Fibroblast of lung (primary cell): ENCODE data around the gene FALEC. TPM values are rescaled to one million over a fixed set of nuclear protein-coding genes. Genes with fewer than 3 reads are reported as not detected.

ENCODE experiments used
- DNase-seq, 2 donors: peaks; one replicate each; pipeline versions ENCODE4 v3.0.0 to v3.0.0-alpha.2; 2010; ENCODE audit warnings: low read depth in 2 of 2
- H2AFZ ChIP-seq: 2 replicates; pipeline ENCODE4 v1.5.1; 2012; ENCODE audit warnings: low read length, control low read depth, inconsistent platforms
- H3K27ac ChIP-seq: 2 replicates; pipeline ENCODE4 v1.5.1; 2011; ENCODE audit warnings: low read length, control low read depth; ENCODE audit not compliant: insufficient read depth
- H3K27me3 ChIP-seq: 2 replicates; pipeline ENCODE4 v1.5.1; 2011; ENCODE audit warnings: mild to moderate bottlenecking, low read length; ENCODE audit not compliant: control insufficient read depth, insufficient read depth
- H3K36me3 ChIP-seq: 2 replicates; pipeline ENCODE4 v1.5.1; 2011; ENCODE audit warnings: low read length; ENCODE audit not compliant: control insufficient read depth, insufficient read depth
- H3K4me1 ChIP-seq: 2 replicates; pipeline ENCODE4 v1.5.1; 2011; ENCODE audit warnings: low read length; ENCODE audit not compliant: control insufficient read depth, insufficient read depth; ENCODE audit errors: extremely low read depth
- H3K4me2 ChIP-seq: 2 replicates; pipeline ENCODE4 v1.5.1; 2011; ENCODE audit warnings: low read length, control low read depth; ENCODE audit not compliant: insufficient read depth; ENCODE audit errors: extremely low read depth
- H3K4me3 ChIP-seq, 4 experiments: fragments of 200-600 bp in 1 of 4; sonication (generic) in 1 of 4; replicated peaks in 1 of 4; 2 replicates each; pipeline ENCODE4 v1.5.1; 2011 to 2016; ENCODE audit warnings: low read length in 4 of 4, low read depth in 3 of 4, mild to moderate bottlenecking in 3 of 4, control low read depth in 2 of 4, inconsistent platforms in 1 of 4, mixed read lengths in 1 of 4; ENCODE audit not compliant: insufficient read depth in 1 of 4; ENCODE audit errors: control extremely low read depth in 1 of 4
- H3K79me2 ChIP-seq: 2 replicates; pipeline ENCODE4 v1.5.1; 2012; ENCODE audit warnings: mild to moderate bottlenecking, low read length, inconsistent platforms; ENCODE audit not compliant: control insufficient read depth, insufficient read depth
- H3K9ac ChIP-seq: 2 replicates; pipeline ENCODE4 v1.5.1; 2011; ENCODE audit warnings: mild to moderate bottlenecking, low read length, control low read depth; ENCODE audit not compliant: insufficient read depth
- H3K9me3 ChIP-seq: 2 replicates; pipeline ENCODE4 v1.5.1; 2012; ENCODE audit warnings: low read depth, low read length; ENCODE audit not compliant: control insufficient read depth, insufficient read depth
- H4K20me1 ChIP-seq: 2 replicates; pipeline ENCODE4 v1.5.1; 2011; ENCODE audit warnings: low read length; ENCODE audit not compliant: control insufficient read depth, insufficient read depth; ENCODE audit errors: extremely low read depth
- EZH2 ChIP-seq: IDR thresholded peaks from 2 replicates; pipeline ENCODE4 v1.5.1; 2012; ENCODE audit warnings: low read length, control low read depth, mild to moderate bottlenecking; ENCODE audit errors: missing control alignments
- polyA plus RNA-seq, 2 donors: library from polyadenylated mRNA; depleted of rRNA in 1 of 2; stranded (reverse) in 1 of 2; unstranded in 1 of 2; fragments of >200 nt; gene quantifications; 2 replicates each; pipeline ENCODE4 v1.2.1, GENCODE V29; 2011 to 2012; ENCODE audit warnings: missing spikeins in 1 of 2
- total RNA-seq: library from RNA; depleted of rRNA; stranded (reverse); fragments of >200 nt; gene quantifications from 2 replicates; pipeline ENCODE4 v1.2.1, GENCODE V29; 2014
- TF ChIP-seq, protein P1 (sequence below), 2 donors: IDR thresholded peaks in 1 of 2; conservative IDR thresholded peaks in 1 of 2; 1 replicate in 1 of 2; 2 replicates in 1 of 2; pipeline ENCODE4 v1.5.1; 2011 to 2012; ENCODE audit warnings: low read length in 2 of 2, control low read depth in 1 of 2, inconsistent platforms in 1 of 2, low read depth in 1 of 2, mild to moderate bottlenecking in 1 of 2

The FALEC gene
- total and polyA plus RNA-seq, 2 donors (not counting 1 experiment from before 2014, with no cell fraction given): 0.83 TPM; not detected in 1

GRCh38 chr1:150536836-150537731 lies 21.5 kb downstream of the FALEC start:
- TF ChIP-seq EZH2: no peak
- TF ChIP-seq, protein P1, sequence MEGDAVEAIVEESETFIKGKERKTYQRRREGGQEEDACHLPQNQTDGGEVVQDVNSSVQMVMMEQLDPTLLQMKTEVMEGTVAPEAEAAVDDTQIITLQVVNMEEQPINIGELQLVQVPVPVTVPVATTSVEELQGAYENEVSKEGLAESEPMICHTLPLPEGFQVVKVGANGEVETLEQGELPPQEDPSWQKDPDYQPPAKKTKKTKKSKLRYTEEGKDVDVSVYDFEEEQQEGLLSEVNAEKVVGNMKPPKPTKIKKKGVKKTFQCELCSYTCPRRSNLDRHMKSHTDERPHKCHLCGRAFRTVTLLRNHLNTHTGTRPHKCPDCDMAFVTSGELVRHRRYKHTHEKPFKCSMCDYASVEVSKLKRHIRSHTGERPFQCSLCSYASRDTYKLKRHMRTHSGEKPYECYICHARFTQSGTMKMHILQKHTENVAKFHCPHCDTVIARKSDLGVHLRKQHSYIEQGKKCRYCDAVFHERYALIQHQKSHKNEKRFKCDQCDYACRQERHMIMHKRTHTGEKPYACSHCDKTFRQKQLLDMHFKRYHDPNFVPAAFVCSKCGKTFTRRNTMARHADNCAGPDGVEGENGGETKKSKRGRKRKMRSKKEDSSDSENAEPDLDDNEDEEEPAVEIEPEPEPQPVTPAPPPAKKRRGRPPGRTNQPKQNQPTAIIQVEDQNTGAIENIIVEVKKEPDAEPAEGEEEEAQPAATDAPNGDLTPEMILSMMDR (conservative IDR thresholded peaks at IDR 0.05 in 1 of 2, IDR thresholded peaks at IDR 0.05 in 1 of 2; ENCODE audit: low read depth in 1 of 2, low read length in 2 of 2): no peak
- Histone ChIP-seq H4K20me1 (no peaks in the 10 kb centered on the region), H3K4me3 (no peak overlapping the region), H3K27ac (peak overlapping the region; percentile 27), H3K4me1 (peaks cover 12% of the 10 kb centered on the region), H3K4me2 (no peak overlapping the region), H3K79me2 (no peaks in the 10 kb centered on the region), H3K9me3 (no peaks in the 10 kb centered on the region), H2AFZ (no peak overlapping the region), H3K9ac (no peak overlapping the region), H3K27me3 (no peaks in the 10 kb centered on the region), H3K36me3 (no peaks in the 10 kb centered on the region)
- DNase-seq: peak in 1 of 2 donors; percentile 29

DNA sequence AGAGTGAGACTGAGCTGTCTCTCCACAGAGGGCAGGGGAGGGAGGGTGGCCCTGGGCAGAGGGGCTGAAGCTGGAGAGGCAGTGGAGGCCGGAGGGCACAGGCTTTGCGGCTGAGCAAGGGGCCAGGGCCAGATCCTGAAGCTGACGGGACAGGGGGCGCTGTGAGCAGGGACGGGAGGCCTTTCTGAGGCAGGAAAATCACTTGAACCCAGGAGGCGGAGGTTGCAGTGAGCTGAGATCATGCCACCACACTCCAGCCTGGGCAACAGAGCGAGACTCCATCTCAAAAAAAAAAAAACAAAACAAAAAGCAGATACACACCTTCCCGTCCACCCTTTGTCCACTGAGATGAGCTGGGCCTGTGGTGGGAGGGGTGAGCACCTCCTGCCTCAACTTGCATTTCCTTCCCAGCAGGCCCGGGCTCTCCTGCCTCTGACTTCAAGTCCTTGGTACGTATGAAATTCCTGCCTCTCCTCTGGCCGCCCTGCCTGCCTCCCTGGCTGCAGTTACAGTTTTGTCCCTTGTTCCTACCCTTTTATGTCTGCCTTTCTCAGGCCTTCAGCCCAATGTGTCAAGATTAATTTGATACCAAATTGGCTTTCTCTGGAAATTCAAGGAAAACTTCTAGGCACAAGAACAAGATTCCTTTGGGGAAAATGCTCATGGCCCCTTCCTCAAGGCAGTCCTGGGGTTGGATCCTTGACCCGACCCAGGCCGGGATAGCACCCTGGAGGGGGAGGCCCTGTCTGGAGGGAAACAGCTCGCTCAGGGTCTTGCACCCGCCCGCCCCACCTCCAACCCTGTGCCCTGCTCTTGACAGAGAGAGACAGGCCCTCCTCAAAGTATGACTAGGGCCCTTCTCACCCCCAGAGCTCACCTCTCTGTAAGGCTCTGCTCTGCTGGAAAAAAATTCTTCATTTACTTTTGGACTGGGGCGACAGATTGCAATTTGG lies 22.5 kb downstream of the FALEC start:
- Histone ChIP-seq H3K4me1 (peaks cover 9% of the 10 kb centered on the region), H4K20me1 (no peaks in the 10 kb centered on the region), H3K79me2 (no peaks in the 10 kb centered on the region), H3K9ac (no peak overlapping the region), H3K36me3 (no peaks in the 10 kb centered on the region), H3K4me2 (peak overlapping the region; percentile 44), H3K4me3 (no peak overlapping the region), H3K27ac (peak overlapping the region; percentile 38), H3K9me3 (no peaks in the 10 kb centered on the region), H2AFZ (no peak overlapping the region), H3K27me3 (no peaks in the 10 kb centered on the region)
- DNase-seq: peak in 1 of 2 donors; percentile 92
- TF ChIP-seq EZH2: no peak

- H3K9me3 ChIP-seq: no peaks in the 10 kb centered on the region
- H2AFZ ChIP-seq: peak overlapping the region; percentile 8
- H3K9ac ChIP-seq: no peak overlapping the region
- no peaks in the 10 kb centered on the region for H3K79me2 ChIP-seq
- no peaks in the 10 kb centered on the region for H4K20me1 ChIP-seq
- H3K36me3 ChIP-seq: no peaks in the 10 kb centered on the region
- no peak overlapping the region for H3K4me3 ChIP-seq
- peak in 1 of 2 donors; percentile 69 for DNase-seq
- no peaks in the 10 kb centered on the region for H3K4me1 ChIP-seq
- no peaks in the 10 kb centered on the region for H3K27me3 ChIP-seq
- no peak for TF ChIP-seq EZH2
- TF ChIP-seq, protein P1 (conservative IDR thresholded peaks at IDR 0.05 in 1 of 2, IDR thresholded peaks at IDR 0.05 in 1 of 2; ENCODE audit: low read depth in 1 of 2, low read length in 2 of 2): no peak
- H3K27ac ChIP-seq: no peak overlapping the region
- H3K4me2 ChIP-seq: peak overlapping the region; percentile 34
These were observed 28.1 kb downstream of the FALEC start for GRCh38 chr1:150543500-150544143.
